Measurements from ENCODE around the gene GDPD4. TPM values are rescaled to one million over a fixed set of nuclear protein-coding genes. Genes with fewer than 3 reads are reported as not detected.

GDPD4 gene
- total RNA-seq, 1 donor: 0.43 TPM

- no peak for TF ChIP-seq CTCF (IDR thresholded peaks at IDR 0.05; ENCODE audit: insufficient read depth, low read depth, low read length)
- no peak overlapping the region for H3K4me3 ChIP-seq (ENCODE audit: low read depth, low read length)
- DNase-seq (ENCODE audit: low read depth): peak; percentile 88
Measured at GRCh38 chr11:77287615-77288273, 13.7 kb downstream of the GDPD4 start.

DNA sequence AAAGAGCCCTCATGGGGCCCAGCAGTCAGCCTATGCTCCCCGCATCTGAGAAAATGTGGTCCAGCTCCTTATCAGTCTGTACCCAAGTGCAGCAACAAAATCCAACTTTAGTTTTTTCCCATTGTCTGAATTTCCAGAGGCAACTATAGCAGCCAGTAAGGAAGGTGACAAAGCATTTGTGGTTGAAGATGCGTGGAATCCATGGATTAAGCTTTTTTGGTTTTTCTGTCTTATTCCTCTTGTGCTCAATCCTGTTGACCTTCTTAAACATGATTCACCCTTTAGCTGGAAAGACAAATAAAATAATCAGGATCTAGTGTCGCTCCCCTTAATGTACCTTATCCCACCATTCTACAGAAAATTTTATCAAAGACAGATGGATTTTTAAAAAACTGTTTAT, 14.3 kb downstream of the GDPD4 start:
- TF ChIP-seq CTCF (IDR thresholded peaks at IDR 0.05; ENCODE audit: insufficient read depth, low read depth, low read length): no peak
- H3K4me3 ChIP-seq (ENCODE audit: low read depth, low read length): no peak overlapping the region
- DNase-seq (ENCODE audit: low read depth): no peak

- H3K4me3 ChIP-seq (ENCODE audit: low read depth, low read length): no peak overlapping the region
- TF ChIP-seq CTCF (IDR thresholded peaks at IDR 0.05; ENCODE audit: insufficient read depth, low read depth, low read length): no peak
- no peak for DNase-seq (ENCODE audit: low read depth)
Measured at GRCh38 chr11:77284476-77285468, 16.7 kb downstream of the GDPD4 start.

GRCh38 chr11:77283101-77283500, 18.4 kb downstream of the GDPD4 start:
- no peak for DNase-seq (ENCODE audit: low read depth)
- no peak for TF ChIP-seq CTCF (IDR thresholded peaks at IDR 0.05; ENCODE audit: insufficient read depth, low read depth, low read length)

DNA sequence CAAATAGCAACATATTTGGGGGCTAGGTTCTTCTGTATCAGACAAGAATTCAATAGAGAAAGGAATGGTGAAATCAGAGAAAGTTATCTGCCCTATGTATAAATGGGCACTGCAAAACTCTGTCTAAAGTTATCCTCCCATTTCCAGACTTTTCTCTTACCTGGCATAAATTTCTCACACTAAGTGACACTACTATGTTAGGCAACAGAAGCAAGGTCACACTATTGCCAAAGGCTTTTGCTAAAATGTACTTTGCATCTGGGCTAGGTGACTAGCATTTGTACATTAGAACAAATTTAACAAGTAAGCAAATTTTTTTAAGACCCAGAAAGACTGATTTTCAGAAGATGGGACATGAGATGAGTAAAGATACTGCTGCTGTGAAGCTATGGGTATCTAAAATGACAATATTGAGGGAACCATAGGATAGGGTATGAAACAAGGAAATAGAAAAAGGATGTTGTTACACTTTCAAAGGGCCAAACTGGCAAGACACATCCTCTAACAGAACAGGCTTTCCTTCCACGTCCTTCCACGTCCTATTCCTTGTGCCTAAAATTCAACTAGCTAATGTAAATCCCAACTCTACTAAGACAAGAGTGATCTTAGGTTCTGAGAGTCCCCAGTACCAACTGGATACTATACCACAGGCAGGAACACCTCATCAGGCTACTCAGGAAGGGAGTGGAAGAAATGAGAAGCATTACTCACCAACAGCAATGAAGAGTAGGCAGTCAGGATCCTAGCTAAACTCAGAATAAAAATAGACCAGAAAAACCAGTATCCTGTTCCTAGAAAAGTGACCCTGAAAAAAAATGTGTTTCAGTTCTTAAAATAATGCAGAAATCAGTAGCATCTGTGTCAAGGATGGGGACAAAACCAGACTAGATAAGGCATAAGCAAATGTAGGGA, 22.6 kb downstream of the GDPD4 start:
- no peak overlapping the region for H3K4me3 ChIP-seq (ENCODE audit: low read depth, low read length)
- no peak for TF ChIP-seq CTCF (IDR thresholded peaks at IDR 0.05; ENCODE audit: insufficient read depth, low read depth, low read length)
- DNase-seq (ENCODE audit: low read depth): no peak

More at GRCh38 chr11:77283101-77283500, 18.4 kb downstream of the GDPD4 start:
- no peak overlapping the region for H3K4me3 ChIP-seq (ENCODE audit: low read depth, low read length)

- H3K4me3 ChIP-seq (ENCODE audit: low read depth, low read length): no peak overlapping the region
- no peak for TF ChIP-seq CTCF (IDR thresholded peaks at IDR 0.05; ENCODE audit: insufficient read depth, low read depth, low read length)
- DNase-seq (ENCODE audit: low read depth): peak; percentile 4
Measured at GRCh38 chr11:77276271-77276670, 25.2 kb downstream of the GDPD4 start.

All from fibroblast of villous mesenchyme (primary cell).